Measurements from ENCODE around the gene ACBD5.
A peak's percentile ranks its signal among the peaks of the same experiment; 100 is the strongest.
"Not testable (repeated sequence)": the region's sequence is repeated elsewhere in the genome, so short reads cannot be mapped to it uniquely, and the experiment has no call there.

ACBD5 gene

DNA sequence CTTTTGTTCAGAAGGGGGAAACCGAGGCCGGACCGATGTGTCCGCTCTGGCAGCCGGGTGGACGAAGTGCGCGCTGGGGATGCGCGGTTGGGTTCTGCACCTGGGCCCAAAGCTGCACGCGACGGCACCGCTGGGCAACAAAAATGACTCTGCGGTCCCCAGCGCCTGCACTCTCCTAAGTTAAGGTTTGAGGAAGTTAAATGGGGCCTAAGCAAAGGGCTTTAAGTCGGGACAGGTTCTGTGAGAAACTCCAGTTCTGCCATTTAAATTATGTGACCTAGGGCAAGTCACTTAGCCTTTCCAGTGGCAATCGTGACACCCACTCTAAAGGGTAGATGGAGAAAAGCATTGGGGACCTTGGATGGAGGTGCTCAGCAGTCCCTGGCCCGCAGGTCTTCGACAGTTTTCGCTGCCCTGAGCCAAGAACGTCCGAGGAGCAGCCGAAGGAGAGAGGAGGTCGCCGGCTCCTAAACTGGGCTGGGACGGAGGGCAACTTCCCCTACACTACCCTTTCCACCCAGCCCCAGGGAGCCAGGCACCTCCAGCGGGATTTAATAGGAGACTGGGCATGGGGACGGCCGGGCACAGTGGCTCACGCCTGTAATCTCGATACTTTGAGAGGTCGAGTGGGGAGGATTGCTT, 534 bp upstream of the ACBD5 start:
- peaks cover 10% of the 10 kb centered on the region for H3K4me1 ChIP-seq (ENCODE audit: control insufficient read depth, insufficient read depth, low read length, unreplicated experiment)
- peak overlapping the region; percentile 94 for H3K4me3 ChIP-seq (ENCODE audit: low read depth, low read length)
- peak overlapping the region; percentile 81 for H3K27ac ChIP-seq (ENCODE audit: low read depth, low read length)
- no peaks in the 10 kb centered on the region for H3K27me3 ChIP-seq (ENCODE audit: insufficient read depth, low read length)
- H3K79me2 ChIP-seq (ENCODE audit: control insufficient read depth, insufficient read depth, low read length, unreplicated experiment): peaks cover 25% of the 10 kb centered on the region
- H2AFZ ChIP-seq (ENCODE audit: low read length, unreplicated experiment): peak overlapping the region; percentile 79
- no peaks in the 10 kb centered on the region for H3K36me3 ChIP-seq (ENCODE audit: insufficient read depth, low read length)

DNA sequence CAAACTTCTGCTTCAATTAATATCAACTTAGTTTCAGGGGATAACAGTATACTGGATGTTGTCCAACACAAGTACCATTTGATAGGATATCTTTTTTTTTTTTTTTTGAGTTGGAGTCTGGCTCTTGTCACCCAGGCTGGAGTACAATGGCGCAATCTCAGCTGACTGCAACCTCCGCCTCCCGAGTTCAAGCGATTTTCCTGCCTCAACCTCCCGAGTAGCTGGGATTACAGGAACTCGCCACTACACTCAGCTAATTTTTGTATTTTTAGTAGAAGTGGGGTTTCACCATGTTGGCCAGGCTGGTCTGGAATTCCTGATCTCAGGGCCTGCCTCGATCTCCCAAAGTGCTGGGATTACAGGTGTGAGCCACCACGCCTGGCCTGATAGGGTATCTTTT, 3.1 kb downstream of the ACBD5 start:
- not testable (repeated sequence) for H3K27me3 ChIP-seq (ENCODE audit: insufficient read depth, low read length); H3K36me3 ChIP-seq (ENCODE audit: insufficient read depth, low read length); H3K4me3 ChIP-seq (ENCODE audit: low read depth, low read length); H2AFZ ChIP-seq (ENCODE audit: low read length, unreplicated experiment); H3K4me1 ChIP-seq (ENCODE audit: control insufficient read depth, insufficient read depth, low read length, unreplicated experiment); H3K27ac ChIP-seq (ENCODE audit: low read depth, low read length)
- peaks cover 22% of the 10 kb centered on the region for H3K79me2 ChIP-seq (ENCODE audit: control insufficient read depth, insufficient read depth, low read length, unreplicated experiment)

GRCh38 chr10:27236589-27237128, 3.9 kb downstream of the ACBD5 start:
- H3K27me3 ChIP-seq (ENCODE audit: insufficient read depth, low read length); H3K36me3 ChIP-seq (ENCODE audit: insufficient read depth, low read length); H2AFZ ChIP-seq (ENCODE audit: low read length, unreplicated experiment); H3K4me3 ChIP-seq (ENCODE audit: low read depth, low read length); H3K27ac ChIP-seq (ENCODE audit: low read depth, low read length); H3K4me1 ChIP-seq (ENCODE audit: control insufficient read depth, insufficient read depth, low read length, unreplicated experiment): not testable (repeated sequence)
- peaks cover 22% of the 10 kb centered on the region for H3K79me2 ChIP-seq (ENCODE audit: control insufficient read depth, insufficient read depth, low read length, unreplicated experiment)

DNA sequence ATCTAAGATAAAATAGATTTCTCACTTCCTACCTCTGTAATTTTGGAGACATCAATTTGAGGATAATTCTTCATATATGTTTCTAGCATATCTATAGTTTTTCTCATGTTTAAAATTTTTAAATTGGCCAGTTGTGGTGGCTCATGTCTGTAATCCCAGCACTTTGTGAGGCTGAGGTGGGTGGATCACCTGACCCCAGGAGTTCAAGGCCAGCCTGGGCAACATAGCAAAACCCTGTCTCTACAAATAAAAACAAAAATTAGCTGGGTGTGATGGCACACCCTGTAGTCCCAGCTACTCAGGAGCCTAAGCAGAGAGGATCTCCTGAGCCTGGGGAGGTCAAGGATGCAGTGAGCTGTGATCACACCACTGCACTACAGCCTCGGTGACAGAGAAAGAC, 4.9 kb downstream of the ACBD5 start:
- Histone ChIP-seq H3K4me1 (ENCODE audit: control insufficient read depth, insufficient read depth, low read length, unreplicated experiment) (peaks cover 5% of the 10 kb centered on the region), H3K79me2 (ENCODE audit: control insufficient read depth, insufficient read depth, low read length, unreplicated experiment) (peaks cover 22% of the 10 kb centered on the region), H2AFZ (ENCODE audit: low read length, unreplicated experiment) (no peak overlapping the region), H3K4me3 (ENCODE audit: low read depth, low read length) (no peak overlapping the region), H3K27ac (ENCODE audit: low read depth, low read length) (no peak overlapping the region), H3K27me3 (ENCODE audit: insufficient read depth, low read length) (no peaks in the 10 kb centered on the region), H3K36me3 (ENCODE audit: insufficient read depth, low read length) (peaks cover 3% of the 10 kb centered on the region; the same call in 1 of the 2 replicates)

GRCh38 chr10:27230022-27230421, 10.6 kb downstream of the ACBD5 start:
- Histone ChIP-seq H3K4me1 (ENCODE audit: control insufficient read depth, insufficient read depth, low read length, unreplicated experiment) (no peaks in the 10 kb centered on the region), H3K36me3 (ENCODE audit: insufficient read depth, low read length) (peaks cover 3% of the 10 kb centered on the region), H2AFZ (ENCODE audit: low read length, unreplicated experiment) (no peak overlapping the region), H3K79me2 (ENCODE audit: control insufficient read depth, insufficient read depth, low read length, unreplicated experiment) (no peaks in the 10 kb centered on the region), H3K27ac (ENCODE audit: low read depth, low read length) (no peak overlapping the region), H3K27me3 (ENCODE audit: insufficient read depth, low read length) (no peaks in the 10 kb centered on the region), H3K4me3 (ENCODE audit: low read depth, low read length) (no peak overlapping the region)

- H3K4me1 ChIP-seq (ENCODE audit: control insufficient read depth, insufficient read depth, low read length, unreplicated experiment): no peaks in the 10 kb centered on the region
- H3K27ac ChIP-seq (ENCODE audit: low read depth, low read length): no peak overlapping the region
- no peak overlapping the region for H3K4me3 ChIP-seq (ENCODE audit: low read depth, low read length)
- H3K36me3 ChIP-seq (ENCODE audit: insufficient read depth, low read length): peaks cover 17% of the 10 kb centered on the region
- H3K79me2 ChIP-seq (ENCODE audit: control insufficient read depth, insufficient read depth, low read length, unreplicated experiment): no peaks in the 10 kb centered on the region
- H2AFZ ChIP-seq (ENCODE audit: low read length, unreplicated experiment): no peak overlapping the region
- no peaks in the 10 kb centered on the region for H3K27me3 ChIP-seq (ENCODE audit: insufficient read depth, low read length)
Measured at GRCh38 chr10:27225642-27226257, 14.8 kb downstream of the ACBD5 start.

DNA sequence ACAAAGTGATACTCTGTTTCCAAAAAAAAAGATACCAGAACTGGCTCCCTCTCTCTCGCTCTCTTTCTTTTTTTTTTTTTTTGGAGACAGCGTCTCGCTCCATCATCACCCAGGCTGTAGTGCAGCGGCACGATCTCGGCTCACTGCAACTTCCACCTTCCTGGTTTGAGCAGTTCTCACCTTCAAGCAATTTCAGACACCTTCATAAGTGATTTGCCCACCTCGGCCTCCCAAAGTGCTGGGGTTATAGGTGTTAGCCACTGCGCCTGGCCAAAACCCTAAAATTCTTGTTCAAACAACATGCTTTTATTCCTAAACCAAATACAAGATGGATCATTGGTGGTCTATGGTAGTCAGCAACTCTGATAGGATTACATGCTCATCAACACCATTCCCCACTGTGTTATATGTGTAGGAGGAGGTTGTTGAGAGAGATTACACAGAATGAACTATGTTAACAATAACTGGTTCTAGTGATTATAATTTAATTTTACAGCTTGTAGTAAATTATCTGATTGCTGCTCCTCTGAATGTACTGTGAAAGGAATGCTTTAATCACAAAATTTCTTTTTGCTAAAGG, 15.5 kb downstream of the ACBD5 start:
- no peaks in the 10 kb centered on the region for H3K27me3 ChIP-seq (ENCODE audit: insufficient read depth, low read length)
- no peak overlapping the region for H2AFZ ChIP-seq (ENCODE audit: low read length, unreplicated experiment)
- no peaks in the 10 kb centered on the region for H3K79me2 ChIP-seq (ENCODE audit: control insufficient read depth, insufficient read depth, low read length, unreplicated experiment)

DNA sequence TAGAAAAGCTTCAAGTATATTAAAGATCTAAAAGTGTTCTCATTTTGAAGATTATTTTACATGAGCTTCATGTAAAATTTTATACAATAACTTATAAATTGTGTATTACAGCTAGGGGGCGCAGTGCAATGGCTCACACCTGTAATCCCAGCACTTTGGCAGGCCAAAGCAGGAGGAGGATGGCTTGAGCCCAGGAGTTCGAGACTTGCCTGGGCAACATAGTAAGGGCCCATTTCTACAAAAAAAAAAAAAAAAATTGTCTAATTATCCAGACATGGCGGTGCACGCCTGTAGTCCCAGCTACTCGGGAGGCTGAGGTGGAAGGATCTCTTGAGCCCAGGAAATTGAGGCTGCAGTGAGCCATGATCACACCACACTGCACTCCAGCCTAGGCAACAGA, 16.6 kb downstream of the ACBD5 start:
- peaks cover 28% of the 10 kb centered on the region for H3K36me3 ChIP-seq (ENCODE audit: insufficient read depth, low read length)
- no peaks in the 10 kb centered on the region for H3K27me3 ChIP-seq (ENCODE audit: insufficient read depth, low read length)
- no peak overlapping the region for H2AFZ ChIP-seq (ENCODE audit: low read length, unreplicated experiment)

More for the DNA sequence above, 15.5 kb downstream of the ACBD5 start:
- Histone ChIP-seq H3K4me1 (ENCODE audit: control insufficient read depth, insufficient read depth, low read length, unreplicated experiment) (no peaks in the 10 kb centered on the region), H3K36me3 (ENCODE audit: insufficient read depth, low read length) (peaks cover 23% of the 10 kb centered on the region), H3K4me3 (ENCODE audit: low read depth, low read length) (no peak overlapping the region), H3K27ac (ENCODE audit: low read depth, low read length) (no peak overlapping the region)

GRCh38 chr10:27207350-27207749, 33.2 kb downstream of the ACBD5 start:
- H3K27me3 ChIP-seq (ENCODE audit: insufficient read depth, low read length): no peaks in the 10 kb centered on the region
- no peak overlapping the region for H3K27ac ChIP-seq (ENCODE audit: low read depth, low read length)
- H2AFZ ChIP-seq (ENCODE audit: low read length, unreplicated experiment): no peak overlapping the region
- peaks cover 10% of the 10 kb centered on the region for H3K36me3 ChIP-seq (ENCODE audit: insufficient read depth, low read length)
- H3K79me2 ChIP-seq (ENCODE audit: control insufficient read depth, insufficient read depth, low read length, unreplicated experiment): no peaks in the 10 kb centered on the region
- H3K4me1 ChIP-seq (ENCODE audit: control insufficient read depth, insufficient read depth, low read length, unreplicated experiment): no peaks in the 10 kb centered on the region
- no peak overlapping the region for H3K4me3 ChIP-seq (ENCODE audit: low read depth, low read length)

More for the DNA sequence above, 16.6 kb downstream of the ACBD5 start:
- Histone ChIP-seq H3K27ac (ENCODE audit: low read depth, low read length) (no peak overlapping the region), H3K79me2 (ENCODE audit: control insufficient read depth, insufficient read depth, low read length, unreplicated experiment) (no peaks in the 10 kb centered on the region), H3K4me1 (ENCODE audit: control insufficient read depth, insufficient read depth, low read length, unreplicated experiment) (no peaks in the 10 kb centered on the region), H3K4me3 (ENCODE audit: low read depth, low read length) (no peak overlapping the region)

DNA sequence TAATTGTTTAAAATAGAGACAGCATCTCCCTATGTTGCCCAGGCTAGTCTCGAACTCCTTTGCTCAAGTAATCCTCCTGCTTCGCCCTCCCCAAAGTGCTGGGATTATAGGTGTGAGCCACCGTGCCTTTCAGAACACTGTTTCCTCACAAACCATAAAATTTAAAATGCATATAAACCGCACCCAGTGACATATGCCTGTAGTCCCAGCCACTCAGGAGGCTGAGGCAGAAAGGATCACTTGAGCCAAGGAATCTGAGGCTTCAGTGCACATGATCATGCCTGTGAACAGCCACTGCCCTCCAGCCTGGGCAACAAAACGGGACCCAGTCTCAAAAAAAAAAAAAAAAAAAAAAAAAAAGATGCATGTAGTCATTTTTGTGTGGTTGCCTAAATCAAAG, 36.8 kb downstream of the ACBD5 start:
- peaks cover 6% of the 10 kb centered on the region; the same call in 1 of the 2 replicates for H3K36me3 ChIP-seq (ENCODE audit: insufficient read depth, low read length)
- no peaks in the 10 kb centered on the region for H3K4me1 ChIP-seq (ENCODE audit: control insufficient read depth, insufficient read depth, low read length, unreplicated experiment)
- no peak overlapping the region for H3K27ac ChIP-seq (ENCODE audit: low read depth, low read length)
- no peaks in the 10 kb centered on the region for H3K27me3 ChIP-seq (ENCODE audit: insufficient read depth, low read length)
- no peak overlapping the region for H3K4me3 ChIP-seq (ENCODE audit: low read depth, low read length)
- no peak overlapping the region for H2AFZ ChIP-seq (ENCODE audit: low read length, unreplicated experiment)
- no peaks in the 10 kb centered on the region for H3K79me2 ChIP-seq (ENCODE audit: control insufficient read depth, insufficient read depth, low read length, unreplicated experiment)

Data from ACC112 (cell line).